ENCODE measurements around the gene CLDN2.
"Not testable (repeated sequence)": the region's sequence is repeated elsewhere in the genome, so short reads cannot be mapped to it uniquely, and the experiment has no call there.

Gene CLDN2

GRCh38 chrX:106919932-106920452 is at the start of gene CLDN2:
TSS of gene CLDN2 (plus strand) at chrX:106920402. CDS start at chrX:106928229, 7,827 bp downstream.
- no peak for DNase-seq (ENCODE audit: low read depth)

DNA sequence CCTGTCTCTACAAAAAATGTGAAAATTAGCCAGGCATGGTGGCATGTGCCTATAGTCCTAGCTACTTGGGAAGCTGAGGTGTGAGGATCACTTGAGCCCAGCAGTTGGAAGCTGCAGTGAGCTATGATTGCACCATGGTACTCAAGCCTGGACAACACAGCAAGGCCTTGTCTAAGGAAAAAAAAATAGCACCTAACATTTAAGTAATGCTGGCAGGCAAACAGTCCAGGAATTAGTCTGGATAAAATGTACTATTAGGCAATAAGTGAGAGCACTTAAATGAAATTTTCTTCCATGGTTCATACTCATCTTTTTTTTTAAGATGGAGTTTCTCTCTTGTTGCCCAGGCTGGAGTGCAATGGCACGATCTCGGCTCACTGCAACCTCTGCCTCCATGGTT is 47.4 kb upstream of the CLDN2 start:
- DNase-seq (ENCODE audit: low read depth), result not testable (repeated sequence)

DNA sequence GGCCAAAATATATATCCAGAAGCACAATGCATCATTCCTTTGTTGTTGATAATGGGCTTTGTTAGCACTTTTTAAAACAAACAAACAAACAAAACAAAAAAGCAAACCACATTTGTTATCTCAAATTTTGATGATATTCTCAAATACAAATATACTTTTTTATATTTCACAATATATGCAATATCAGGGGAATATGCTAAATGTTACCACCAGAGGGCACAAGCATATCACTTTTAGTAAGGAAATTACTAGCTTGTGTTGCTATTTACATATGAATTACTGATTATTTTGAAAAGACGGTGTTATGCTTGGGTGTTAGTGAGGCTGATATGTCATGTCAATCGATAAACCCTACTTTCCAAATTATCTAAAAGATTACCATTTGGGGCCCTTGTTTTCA is 46.1 kb upstream of the CLDN2 start:
- DNase-seq (ENCODE audit: low read depth), result no peak

DNA sequence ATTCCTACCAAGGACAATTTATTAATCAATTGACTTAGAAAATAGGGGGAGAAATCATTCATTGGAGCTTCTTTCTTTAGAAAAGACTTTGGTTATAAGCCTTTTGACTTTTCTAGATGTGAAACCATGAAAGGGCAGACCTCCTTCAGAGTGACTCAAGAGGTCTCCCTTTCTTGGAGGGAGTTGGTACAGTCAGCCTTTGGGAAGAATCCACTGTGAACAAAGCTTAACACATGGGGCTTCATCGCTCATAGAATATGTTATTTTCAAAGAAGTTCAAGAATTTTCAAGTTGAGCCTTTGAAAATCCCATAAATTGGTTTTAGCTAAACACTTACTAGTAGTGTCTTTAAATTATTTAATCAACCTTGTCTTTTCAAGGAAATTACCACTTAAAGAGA is 45.1 kb upstream of the CLDN2 start:
- no peak for DNase-seq (ENCODE audit: low read depth)

GRCh38 chrX:106889468-106889867 is 30.7 kb upstream of the CLDN2 start:
- no peak for DNase-seq (ENCODE audit: low read depth)

DNA sequence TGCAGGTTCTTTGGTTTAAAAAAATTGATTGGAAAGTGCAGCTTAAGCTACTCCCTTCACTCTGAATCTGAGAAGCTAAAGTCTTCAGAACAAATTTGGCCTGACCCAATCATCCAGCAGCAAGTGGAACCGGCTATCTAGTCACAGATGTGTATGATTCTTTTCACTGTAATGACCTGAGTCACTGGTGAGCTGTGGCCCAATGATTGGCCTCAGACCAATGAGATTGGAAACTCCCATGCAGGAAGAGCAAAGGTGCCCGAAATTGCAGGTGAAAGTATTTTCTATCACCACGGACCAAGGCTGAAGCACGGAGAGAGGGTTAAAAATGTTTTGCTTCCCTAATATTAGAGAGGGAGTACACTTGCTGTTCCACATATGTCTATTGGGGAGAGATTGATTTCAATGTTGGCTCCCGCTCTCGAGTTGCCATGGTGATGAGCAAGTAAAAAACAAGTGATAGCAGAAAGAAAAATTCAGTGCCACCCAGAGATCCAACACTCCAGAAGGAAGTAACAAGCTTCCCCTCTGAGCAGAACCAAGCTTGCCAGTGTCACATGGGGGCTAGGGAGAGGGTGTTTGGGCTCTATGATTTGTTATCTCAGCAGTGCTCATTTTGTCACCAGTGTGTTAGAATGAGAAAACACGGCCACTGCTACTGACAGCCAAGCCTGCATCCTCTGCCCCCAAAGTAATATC is 28.3 kb upstream of the CLDN2 start:
- no peak for DNase-seq (ENCODE audit: low read depth)

DNA sequence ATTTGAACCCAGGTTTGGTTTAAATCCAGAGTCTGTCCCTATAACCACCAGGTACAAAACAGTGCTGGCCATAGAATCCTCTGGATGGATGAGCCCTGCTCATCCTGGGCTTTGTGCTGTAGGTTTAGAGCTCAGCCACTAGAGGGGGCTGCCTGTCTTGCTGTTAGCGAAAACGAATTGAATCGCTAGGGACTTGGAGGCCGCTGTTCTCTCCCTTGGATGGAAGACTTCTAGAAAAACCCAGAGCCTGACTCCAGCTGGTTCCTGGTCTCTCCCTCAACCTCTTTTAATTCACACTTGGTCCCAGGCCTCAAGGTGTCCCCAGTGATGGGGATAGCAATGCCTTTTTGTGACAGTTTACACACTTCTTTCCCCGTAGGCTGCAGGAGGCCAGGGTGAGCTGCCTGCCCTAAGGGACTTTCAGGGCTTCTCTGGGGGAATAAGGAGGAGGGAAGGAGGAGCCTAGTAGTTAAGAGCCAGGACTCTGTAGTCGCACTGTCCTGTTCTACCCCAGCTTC is 25.8 kb upstream of the CLDN2 start:
- no peak for DNase-seq (ENCODE audit: low read depth)

DNA sequence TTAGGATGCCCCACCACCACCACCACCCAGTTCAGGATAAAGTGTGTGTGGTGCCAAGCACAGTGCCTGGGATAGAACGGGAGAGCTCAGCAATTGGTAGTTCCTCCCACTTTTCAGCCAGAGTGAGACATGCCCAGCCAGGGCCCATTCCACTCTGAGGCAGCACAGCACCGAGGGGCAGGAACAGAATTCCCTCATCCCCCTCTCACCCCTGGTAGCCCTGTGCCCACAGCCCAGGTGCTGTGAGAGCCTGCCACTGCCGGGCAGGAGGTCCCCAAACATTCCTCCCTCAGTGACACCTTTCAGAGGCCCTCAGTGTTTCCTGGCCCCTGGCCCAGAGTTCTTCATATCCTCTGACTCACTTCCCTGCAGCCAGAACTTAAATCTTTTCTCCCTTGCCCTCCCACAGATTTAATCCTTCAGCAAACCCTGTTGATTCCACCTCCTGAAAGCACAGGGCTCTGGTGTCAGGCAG is 25.2 kb upstream of the CLDN2 start:
- no peak for DNase-seq (ENCODE audit: low read depth)

DNA sequence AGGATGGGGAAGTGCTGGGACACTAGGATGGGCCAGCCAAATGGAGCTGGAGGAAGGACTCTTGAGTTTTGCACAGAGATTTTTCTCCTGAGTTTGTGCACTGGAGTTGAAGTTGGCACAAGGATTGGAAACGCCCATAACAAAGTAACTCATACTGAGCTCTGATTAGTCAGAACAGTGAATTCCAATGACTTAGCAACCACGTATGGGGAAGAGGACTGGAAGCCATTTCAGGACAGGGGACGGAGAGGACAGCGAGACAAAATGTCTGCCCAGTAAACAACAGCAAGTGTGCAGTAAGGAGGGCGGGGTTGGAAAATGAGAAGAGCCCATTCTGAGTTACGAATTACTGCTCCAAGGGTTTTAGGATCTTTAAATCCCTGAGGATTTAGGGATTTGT is 22.9 kb upstream of the CLDN2 start:
- DNase-seq (ENCODE audit: low read depth), result no peak

DNA sequence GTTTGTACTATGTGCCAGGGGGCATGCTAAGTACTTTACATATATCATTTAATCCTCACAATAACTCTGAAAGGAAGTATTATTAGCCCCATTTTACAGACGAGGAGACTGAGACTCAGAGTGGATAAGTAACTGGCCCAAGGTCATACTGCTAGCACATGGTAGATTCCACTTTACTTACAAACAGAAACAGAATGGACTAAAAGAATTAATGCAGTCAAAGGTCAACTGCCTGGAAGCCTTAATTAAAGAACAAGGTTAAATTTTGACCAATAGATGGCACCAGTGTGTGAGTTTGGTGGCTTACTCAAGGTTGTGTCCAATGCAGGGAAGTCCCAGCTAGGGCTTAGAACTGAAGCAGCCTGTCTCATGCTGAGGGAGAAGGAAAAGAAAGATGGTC is 21.7 kb upstream of the CLDN2 start:
- no peak for DNase-seq (ENCODE audit: low read depth)

DNA sequence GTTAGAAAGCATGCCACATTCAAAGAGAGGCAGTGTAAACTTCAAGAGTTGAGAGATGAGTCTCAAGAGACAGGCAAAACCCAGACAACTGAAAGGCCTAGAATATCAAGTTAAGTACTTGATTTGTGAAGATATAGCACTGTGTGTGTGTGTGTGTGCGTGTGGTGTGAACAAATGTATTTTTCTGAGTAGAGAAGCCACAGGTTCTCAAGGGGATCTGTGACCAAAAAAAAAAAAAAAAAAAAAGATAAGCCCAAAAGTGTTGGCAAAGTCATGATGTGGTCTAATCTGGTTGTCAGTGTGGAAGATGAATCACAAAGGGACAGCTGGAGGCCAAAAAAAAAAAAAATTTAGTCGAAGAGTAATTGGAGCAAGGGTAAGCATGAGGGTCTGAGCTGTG is 20.9 kb upstream of the CLDN2 start:
- DNase-seq (ENCODE audit: low read depth), result no peak

DNA sequence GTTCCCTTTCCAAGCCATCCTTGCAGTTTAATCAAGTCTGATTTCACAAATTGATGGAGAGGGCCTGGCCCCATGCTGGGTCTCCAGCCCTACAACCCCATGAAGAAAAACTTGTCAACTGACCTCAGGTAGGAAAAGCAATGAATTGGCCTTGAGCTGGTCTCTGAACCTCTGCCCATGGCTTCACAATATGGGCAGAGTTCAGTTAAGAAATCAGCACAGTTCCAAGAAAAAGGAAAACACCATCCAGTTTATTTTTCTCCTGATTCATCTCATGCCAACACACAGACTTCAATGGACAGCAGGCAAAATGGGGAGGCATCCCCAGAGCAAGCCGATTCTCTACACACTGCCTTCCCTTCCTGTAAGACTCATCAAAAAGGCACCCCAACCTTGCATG is 20.4 kb upstream of the CLDN2 start:
- no peak for DNase-seq (ENCODE audit: low read depth)

- no peak for DNase-seq (ENCODE audit: low read depth)
Observed at GRCh38 chrX:106901341-106901740, 18.9 kb upstream of the CLDN2 start.

DNA sequence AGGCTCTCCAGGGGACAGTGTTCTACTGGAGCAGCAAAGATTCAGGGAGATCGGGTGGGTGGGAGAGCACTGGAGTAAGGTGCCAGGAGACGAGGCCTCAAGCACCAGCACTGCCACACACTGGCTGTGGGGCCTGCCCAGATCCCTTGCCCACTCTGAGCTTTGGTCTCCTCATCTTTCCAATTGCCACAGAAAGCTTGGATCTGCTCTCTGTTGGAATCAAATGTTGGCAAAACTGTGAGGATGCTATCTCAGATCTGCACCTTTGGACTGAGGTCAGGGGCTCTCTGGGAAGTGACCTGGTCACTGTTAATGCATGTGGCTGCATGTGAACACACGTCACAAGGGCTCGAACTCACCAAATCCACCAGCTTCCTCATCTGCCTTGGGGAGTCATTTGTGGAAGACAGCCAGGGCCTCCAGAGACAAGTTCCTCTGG is 18.4 kb upstream of the CLDN2 start:
- DNase-seq (ENCODE audit: low read depth), result no peak

DNA sequence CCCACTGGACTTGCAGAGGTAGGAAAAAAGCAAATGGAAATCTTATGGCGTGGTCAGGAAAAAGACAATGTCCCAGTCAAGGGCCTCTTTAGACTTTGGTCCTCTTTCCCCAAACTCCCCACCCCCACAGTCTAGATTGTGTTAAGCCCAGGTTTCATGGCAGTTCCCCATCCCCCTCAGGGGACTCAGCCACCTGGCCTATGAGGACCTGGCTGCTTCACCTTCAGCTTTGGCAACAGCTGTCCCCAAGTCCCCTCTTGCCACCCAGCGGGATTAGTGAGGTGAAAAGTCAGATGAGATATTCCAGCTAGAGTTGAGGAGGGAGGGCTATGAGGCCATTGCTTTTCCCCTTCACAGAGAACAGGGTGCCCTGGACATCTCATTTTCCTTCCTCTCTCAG is 17.5 kb upstream of the CLDN2 start:
- DNase-seq (ENCODE audit: low read depth), result no peak

DNA sequence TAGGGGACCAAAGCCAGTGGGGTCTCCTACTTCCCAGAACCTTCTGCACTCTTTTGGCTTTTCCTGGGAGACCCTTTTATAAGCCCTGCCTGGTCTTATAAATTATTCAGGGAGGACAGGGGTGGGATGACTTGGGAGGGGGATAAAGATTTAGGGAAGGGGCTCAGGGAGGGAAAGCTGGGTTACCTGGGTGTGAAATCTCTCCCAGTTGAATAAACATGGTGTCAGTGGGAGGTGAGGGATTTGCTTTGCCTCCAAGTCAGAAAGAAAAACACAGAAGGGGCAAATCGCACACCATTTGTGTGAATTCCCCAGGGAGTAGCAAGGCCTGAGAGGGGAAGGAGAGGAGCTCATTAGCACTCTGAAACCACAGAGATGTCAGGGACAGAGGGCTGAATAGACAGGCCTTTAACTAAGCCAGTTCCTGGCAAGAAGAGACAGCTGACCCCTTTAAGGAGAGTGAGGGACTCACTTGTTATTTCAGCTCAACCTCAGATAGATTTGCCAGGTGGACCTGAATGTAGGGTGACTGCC is 16.8 kb upstream of the CLDN2 start, which contains the start of gene RIPPLY1:
Gene RIPPLY1 (minus strand): TSS at position 51 of the 534 bp plus-strand sequence. CDS start 54 bp downstream, outside the sequence.
- no peak for DNase-seq (ENCODE audit: low read depth)

- no peak for DNase-seq (ENCODE audit: low read depth)
Observed at GRCh38 chrX:106903856-106904528, 16.2 kb upstream of the CLDN2 start.

- no peak for DNase-seq (ENCODE audit: low read depth)
Observed at GRCh38 chrX:106905064-106905708, 15.0 kb upstream of the CLDN2 start.

GRCh38 chrX:106906361-106906760 is 13.8 kb upstream of the CLDN2 start:
- DNase-seq (ENCODE audit: low read depth), result no peak

DNA sequence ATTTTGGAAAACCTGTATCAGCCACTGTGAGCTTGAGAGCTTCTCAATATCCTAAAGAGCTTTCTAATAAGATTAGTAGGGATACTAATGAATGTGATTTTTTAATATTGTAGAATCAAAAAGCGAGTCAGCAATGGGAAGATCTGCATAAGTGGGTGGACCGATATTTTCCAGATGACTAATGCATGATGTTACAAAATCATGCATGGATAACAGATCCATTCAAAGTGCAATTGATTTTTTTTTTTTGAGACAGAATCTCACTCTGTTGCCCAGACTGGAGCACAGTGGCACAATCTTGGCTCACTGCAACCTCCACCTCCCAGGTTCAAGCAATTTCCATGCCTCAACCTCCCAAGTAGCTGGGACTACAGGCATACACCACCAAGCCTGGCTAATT is 7.3 kb upstream of the CLDN2 start:
- DNase-seq (ENCODE audit: low read depth), result no peak

- no peak for DNase-seq (ENCODE audit: low read depth)
Observed at GRCh38 chrX:106917830-106918500, 2.2 kb upstream of the CLDN2 start.

GRCh38 chrX:106921637-106922036 is 1.4 kb downstream of the CLDN2 start:
- no peak for DNase-seq (ENCODE audit: low read depth)

Data from stimulated activated CD8-positive, alpha-beta memory T cell treated with anti-CD3 and anti-CD28 coated beads, Interleukin-12 subunit alpha, Interleukin-12 subunit beta, amount 100 ng/mL, for 4 hours (primary cell).